SW480 (cell line): Measurements from ENCODE around the gene IL12B.
"Not testable (repeated sequence)": the region's sequence is repeated elsewhere in the genome, so short reads cannot be mapped to it uniquely, and the experiment has no call there.

Experiments used
- DNase-seq: peaks from one replicate; pipeline ENCODE4 v3.0.0-alpha.2; 2016; ENCODE audit warnings: low spot score

The IL12B gene

GRCh38 chr5:159330131-159330800 lies at the start of gene IL12B:
TSS of gene IL12B (minus strand) at chr5:159330487. CDS start at chr5:159326782, 3,705 bp downstream.
- peak; percentile 46 for DNase-seq

GRCh38 chr5:159377653-159378052 lies 47.4 kb upstream of the IL12B start:
- DNase-seq, result no peak

GRCh38 chr5:159367866-159368265 lies 37.6 kb upstream of the IL12B start:
- not testable (repeated sequence) for DNase-seq

GRCh38 chr5:159366776-159367175 lies 36.5 kb upstream of the IL12B start:
- not testable (repeated sequence) for DNase-seq

GRCh38 chr5:159362220-159362619 lies 31.9 kb upstream of the IL12B start:
- DNase-seq, result no peak

- not testable (repeated sequence) for DNase-seq
These were observed 29.6 kb upstream of the IL12B start for GRCh38 chr5:159359871-159360270.

GRCh38 chr5:159359408-159359807 lies 29.1 kb upstream of the IL12B start:
- DNase-seq, result no peak

GRCh38 chr5:159353661-159354252 lies 23.5 kb upstream of the IL12B start:
- no peak for DNase-seq

- DNase-seq, result not testable (repeated sequence)
These were observed 20.4 kb upstream of the IL12B start for GRCh38 chr5:159350644-159351043.

- DNase-seq, result not testable (repeated sequence)
These were observed 19.9 kb upstream of the IL12B start for GRCh38 chr5:159350216-159350615.

- no peak for DNase-seq
These were observed 15.6 kb upstream of the IL12B start for GRCh38 chr5:159345861-159346260.

- no peak for DNase-seq
These were observed 15.0 kb upstream of the IL12B start for GRCh38 chr5:159345336-159345735.

- no peak for DNase-seq
These were observed 13.2 kb upstream of the IL12B start for GRCh38 chr5:159343295-159344094.

- DNase-seq, result no peak
These were observed 12.6 kb upstream of the IL12B start for GRCh38 chr5:159342840-159343239.

- peak; percentile 92 for DNase-seq
These were observed 11.6 kb upstream of the IL12B start for GRCh38 chr5:159341906-159342310.

GRCh38 chr5:159341145-159341544 lies 10.9 kb upstream of the IL12B start:
- DNase-seq, result no peak

GRCh38 chr5:159340511-159340910 lies 10.2 kb upstream of the IL12B start:
- DNase-seq, result no peak

GRCh38 chr5:159339460-159339859 lies 9.2 kb upstream of the IL12B start:
- peak; percentile 84 for DNase-seq

GRCh38 chr5:159338118-159338517 lies 7.8 kb upstream of the IL12B start:
- peak; percentile 28 for DNase-seq

GRCh38 chr5:159337016-159337955 lies 7.0 kb upstream of the IL12B start:
- peak; percentile 88 for DNase-seq

- no peak for DNase-seq
These were observed 6.3 kb upstream of the IL12B start for GRCh38 chr5:159336586-159336985.

- no peak for DNase-seq
These were observed 3.2 kb upstream of the IL12B start for GRCh38 chr5:159333545-159333925.
